Measurements from ENCODE around the gene SLC25A21.

SLC25A21 gene

DNA sequence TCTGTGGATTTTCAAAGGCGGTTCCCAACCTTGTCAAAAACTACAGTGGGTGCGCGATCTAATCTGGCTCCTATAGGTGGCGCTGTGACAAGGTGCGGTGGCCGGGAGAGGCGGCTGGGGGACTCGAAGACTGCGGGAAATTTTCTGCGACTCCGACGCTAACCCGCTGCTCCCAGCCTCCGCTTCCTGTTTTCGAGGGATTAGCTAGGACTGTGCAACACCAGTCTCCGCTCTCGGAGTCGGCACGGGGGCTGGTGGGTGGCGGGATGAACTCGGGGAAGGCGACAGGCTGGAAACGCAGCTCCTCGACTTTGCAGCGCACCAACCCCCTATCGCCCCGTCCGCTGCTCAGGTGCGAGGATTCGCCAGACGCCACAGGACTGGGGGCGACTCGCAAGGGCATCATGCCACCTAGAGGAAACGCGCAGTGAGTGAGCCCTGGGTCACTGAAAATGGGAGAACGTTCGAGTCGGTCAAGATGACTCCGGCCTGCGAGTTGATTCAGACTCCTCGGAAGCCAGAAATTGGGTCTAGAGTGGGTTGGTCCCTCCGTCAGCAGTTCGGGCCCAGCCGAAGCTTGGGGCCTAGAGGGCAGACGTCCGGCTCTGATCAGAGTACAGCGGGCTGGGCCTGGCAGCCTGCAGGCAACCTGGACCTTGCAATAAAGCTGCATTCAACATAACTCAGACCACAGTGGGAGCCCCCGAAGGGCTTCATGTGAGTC lies 516.3 kb downstream of the SLC25A21 start:
- H3K4me3 ChIP-seq (ENCODE audit: low read depth, low read length): peak overlapping the region; percentile 3
- DNase-seq (ENCODE audit: low read depth, low spot score): no peak
- in situ Hi-C loops (cut with HindIII; ENCODE audit: low sequenced_read_pairs): no loop called here
- TF ChIP-seq, protein P1, sequence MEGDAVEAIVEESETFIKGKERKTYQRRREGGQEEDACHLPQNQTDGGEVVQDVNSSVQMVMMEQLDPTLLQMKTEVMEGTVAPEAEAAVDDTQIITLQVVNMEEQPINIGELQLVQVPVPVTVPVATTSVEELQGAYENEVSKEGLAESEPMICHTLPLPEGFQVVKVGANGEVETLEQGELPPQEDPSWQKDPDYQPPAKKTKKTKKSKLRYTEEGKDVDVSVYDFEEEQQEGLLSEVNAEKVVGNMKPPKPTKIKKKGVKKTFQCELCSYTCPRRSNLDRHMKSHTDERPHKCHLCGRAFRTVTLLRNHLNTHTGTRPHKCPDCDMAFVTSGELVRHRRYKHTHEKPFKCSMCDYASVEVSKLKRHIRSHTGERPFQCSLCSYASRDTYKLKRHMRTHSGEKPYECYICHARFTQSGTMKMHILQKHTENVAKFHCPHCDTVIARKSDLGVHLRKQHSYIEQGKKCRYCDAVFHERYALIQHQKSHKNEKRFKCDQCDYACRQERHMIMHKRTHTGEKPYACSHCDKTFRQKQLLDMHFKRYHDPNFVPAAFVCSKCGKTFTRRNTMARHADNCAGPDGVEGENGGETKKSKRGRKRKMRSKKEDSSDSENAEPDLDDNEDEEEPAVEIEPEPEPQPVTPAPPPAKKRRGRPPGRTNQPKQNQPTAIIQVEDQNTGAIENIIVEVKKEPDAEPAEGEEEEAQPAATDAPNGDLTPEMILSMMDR (IDR thresholded peaks at IDR 0.05; ENCODE audit: low read depth, low read length): peak; percentile 67

DNA sequence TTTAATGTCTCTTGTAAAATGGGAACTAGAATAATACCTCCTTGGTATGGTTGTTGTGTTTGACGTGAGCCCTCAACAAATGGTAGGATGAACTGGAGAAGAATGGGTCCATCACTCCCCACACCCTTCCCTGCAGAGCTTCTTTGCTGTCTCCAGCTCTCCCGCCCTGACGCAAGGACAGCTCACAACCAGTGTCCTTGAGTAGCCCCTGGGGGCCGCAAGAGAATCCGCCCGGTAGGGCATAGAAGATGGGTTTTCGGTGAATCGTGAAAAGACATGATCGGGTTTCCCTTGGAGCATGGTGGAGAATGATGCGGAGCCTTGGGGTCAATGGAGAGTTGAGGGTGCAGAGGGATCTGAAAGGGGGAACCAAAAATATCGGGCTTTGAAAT lies 516.8 kb downstream of the SLC25A21 start:
- no peak overlapping the region for H3K4me3 ChIP-seq (ENCODE audit: low read depth, low read length)
- DNase-seq (ENCODE audit: low read depth, low spot score): no peak
- TF ChIP-seq, protein P1 (IDR thresholded peaks at IDR 0.05; ENCODE audit: low read depth, low read length): no peak
- in situ Hi-C loops (cut with HindIII; ENCODE audit: low sequenced_read_pairs): no loop called here

DNA sequence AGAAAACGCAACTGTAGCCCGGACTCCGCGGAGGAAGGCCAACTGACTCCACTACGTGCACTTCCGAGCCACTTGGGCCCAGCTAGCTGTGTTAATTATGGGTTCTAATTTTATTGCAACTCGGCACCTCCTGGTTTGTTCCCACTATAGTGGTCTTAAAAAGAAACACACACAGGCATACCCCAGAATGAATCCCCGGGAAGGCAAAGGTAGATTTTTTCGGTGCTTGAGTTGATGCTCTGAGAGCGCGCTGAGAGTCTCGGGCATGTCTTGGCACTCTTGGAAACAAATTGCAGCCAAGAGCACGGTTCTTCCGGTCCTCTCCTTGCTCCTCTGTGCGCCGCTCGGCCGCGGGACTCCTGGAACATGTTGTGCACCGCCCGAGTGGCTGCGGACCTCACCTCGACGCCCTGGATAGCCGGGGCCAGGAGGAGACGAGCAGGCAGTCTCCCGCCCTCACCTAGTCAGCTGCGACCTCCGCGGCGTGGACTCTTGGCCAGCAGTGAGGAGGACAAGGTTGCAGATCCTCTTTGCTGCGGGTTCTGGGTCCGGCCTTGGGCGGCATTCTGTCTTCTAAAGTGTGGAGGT lies 517.5 kb downstream of the SLC25A21 start:
- TF ChIP-seq, protein P1 (IDR thresholded peaks at IDR 0.05; ENCODE audit: low read depth, low read length): no peak
- H3K4me3 ChIP-seq (ENCODE audit: low read depth, low read length): no peak overlapping the region
- in situ Hi-C loops (cut with HindIII; ENCODE audit: low sequenced_read_pairs): no loop called here
- no peak for DNase-seq (ENCODE audit: low read depth, low spot score)

DNA sequence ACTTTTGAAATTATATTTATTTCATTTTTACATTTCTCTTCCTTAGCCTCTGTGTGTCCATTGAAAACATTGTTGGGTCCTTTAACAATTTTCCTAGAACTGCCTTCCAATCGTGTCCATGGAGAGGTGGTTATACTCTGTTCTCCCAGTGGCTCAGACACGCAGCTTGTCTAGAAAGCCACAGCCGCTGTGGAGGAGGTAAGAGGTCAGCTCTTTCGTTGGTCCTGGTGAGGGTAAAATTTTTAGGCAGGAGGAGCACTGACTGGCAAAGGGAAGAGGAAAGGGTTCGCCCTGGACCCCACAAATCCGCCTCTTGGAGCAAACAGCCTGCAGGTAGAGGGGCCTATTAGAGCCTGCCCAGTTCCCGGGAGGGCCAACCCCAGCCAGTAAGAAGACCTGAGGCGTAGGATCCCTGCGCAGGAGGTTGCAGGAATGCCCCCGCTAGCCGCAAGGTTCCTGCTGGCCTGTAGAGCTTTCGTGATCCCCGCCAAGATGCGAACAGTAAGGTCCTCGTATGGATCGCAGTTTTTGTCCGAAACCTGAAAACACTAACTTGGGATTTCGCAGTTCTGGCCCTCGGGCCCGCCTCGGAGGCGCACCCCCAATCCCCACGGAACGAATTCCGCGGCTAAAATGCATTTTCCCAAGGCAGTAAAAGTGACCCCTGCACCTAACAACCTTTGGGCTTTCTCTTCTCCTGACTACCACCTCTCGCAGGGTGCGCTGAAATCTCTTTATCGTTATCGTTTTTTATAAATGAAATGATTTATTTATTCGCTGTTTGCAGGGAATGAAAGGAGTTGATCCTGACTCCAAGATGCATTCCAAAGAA lies 518.2 kb downstream of the SLC25A21 start:
- DNase-seq (ENCODE audit: low read depth, low spot score): no peak
- no peak overlapping the region for H3K4me3 ChIP-seq (ENCODE audit: low read depth, low read length)
- in situ Hi-C loops (cut with HindIII; ENCODE audit: low sequenced_read_pairs): no loop called here
- TF ChIP-seq, protein P1 (IDR thresholded peaks at IDR 0.05; ENCODE audit: low read depth, low read length): no peak

DNA sequence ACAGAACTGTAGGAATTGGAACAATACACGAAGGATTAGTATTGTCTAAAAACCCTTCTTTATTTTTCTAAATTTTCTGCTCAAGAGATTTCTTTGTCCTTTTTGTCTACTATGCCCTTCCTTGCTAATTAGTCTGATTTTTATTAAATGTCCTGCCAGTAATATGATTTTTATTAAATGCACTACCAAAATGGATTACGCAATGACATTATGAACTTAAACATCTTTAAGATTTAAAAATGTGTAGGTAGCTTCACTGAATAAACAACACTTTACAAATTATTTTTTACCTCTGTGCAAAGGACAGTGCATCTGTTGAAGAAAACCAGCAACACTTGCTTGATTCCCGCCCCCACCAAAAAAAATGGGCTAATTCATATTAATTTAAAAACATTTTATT lies 519.0 kb downstream of the SLC25A21 start:
- no peak for DNase-seq (ENCODE audit: low read depth, low spot score)
- in situ Hi-C loops (cut with HindIII; ENCODE audit: low sequenced_read_pairs): no loop called here
- TF ChIP-seq, protein P1 (IDR thresholded peaks at IDR 0.05; ENCODE audit: low read depth, low read length): no peak
- no peak overlapping the region for H3K4me3 ChIP-seq (ENCODE audit: low read depth, low read length)

DNA sequence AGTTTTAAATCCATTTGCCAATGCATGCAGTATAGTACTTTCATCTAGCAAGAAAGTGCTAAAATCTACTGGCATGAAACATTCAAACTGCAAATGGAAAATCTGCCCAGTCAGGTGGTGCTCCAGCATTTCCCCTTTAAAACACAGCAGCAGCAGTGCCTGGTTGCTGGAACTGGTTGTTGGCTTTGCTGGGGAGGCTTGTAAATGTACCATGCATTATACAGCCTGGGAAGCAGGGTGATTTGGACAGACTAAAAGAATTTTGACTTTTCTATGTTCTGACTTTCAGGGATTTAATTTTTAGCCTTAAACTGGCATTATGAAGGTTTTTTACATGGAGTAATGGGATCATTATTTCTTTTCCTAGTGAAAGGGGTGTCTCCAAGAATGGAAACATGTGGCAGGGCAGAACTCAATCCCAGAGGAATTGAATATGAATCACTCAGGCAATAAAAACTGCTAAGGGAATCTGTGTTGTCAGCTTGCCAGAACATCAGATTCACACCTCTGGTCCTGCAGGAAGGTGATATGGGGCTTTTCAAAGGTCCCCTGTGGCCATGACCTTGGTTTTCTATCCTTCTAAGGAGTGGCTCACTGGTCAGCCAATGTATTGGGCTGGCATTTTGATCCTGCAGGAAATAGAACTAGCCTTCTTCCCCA lies 519.7 kb downstream of the SLC25A21 start:
- no peak overlapping the region for H3K4me3 ChIP-seq (ENCODE audit: low read depth, low read length)
- TF ChIP-seq, protein P1 (IDR thresholded peaks at IDR 0.05; ENCODE audit: low read depth, low read length): no peak
- DNase-seq (ENCODE audit: low read depth, low spot score): no peak
- in situ Hi-C loops (cut with HindIII; ENCODE audit: low sequenced_read_pairs): no loop called here
